ENCODE results near the gene INPP5K. TPM values are rescaled to one million over a fixed set of nuclear protein-coding genes. Genes with fewer than 3 reads are reported as not detected.

The INPP5K gene
- total RNA-seq, 2 experiments from 2014 or later, result 52.4 to 58.1 TPM

- DNase-seq, result no peak
- Mint-ChIP-seq H3K27me3 (peaks cover 2% of the 10 kb centered on the region), H3K9me3 (no peaks in the 10 kb centered on the region), H3K27ac (no peak overlapping the region), H3K36me3 (ENCODE audit: low read depth) (peaks cover 7% of the 10 kb centered on the region), H3K4me3 (no peak overlapping the region), H3K4me1 (peaks cover 20% of the 10 kb centered on the region)
- ChIA-PET CTCF (no interaction called here), POLR2A (interaction anchor here (0.9 to 1.5 kb wide), 3 partner anchors 9 to 14 kb away, joined by 3 to 6 read pairs (median 3); no protein-coding TSS in a partner anchor)
Observed at GRCh38 chr17:1495265-1495989, 21.0 kb downstream of the INPP5K start.

- H3K36me3 Mint-ChIP-seq (ENCODE audit: low read depth), result peaks cover 7% of the 10 kb centered on the region
- CTCF ChIA-PET, result no interaction called here
- H3K27me3 Mint-ChIP-seq, result peaks cover 2% of the 10 kb centered on the region
- H3K27ac Mint-ChIP-seq, result no peak overlapping the region
- POLR2A ChIA-PET, result interaction anchor here (0.9 to 1.5 kb wide), 3 partner anchors 10 to 15 kb away, joined by 3 to 6 read pairs (median 3); no protein-coding TSS in a partner anchor
- H3K4me1 Mint-ChIP-seq, result peaks cover 23% of the 10 kb centered on the region
- DNase-seq, result no peak
- no peak overlapping the region for H3K4me3 Mint-ChIP-seq
- H3K9me3 Mint-ChIP-seq, result no peaks in the 10 kb centered on the region
Observed at GRCh38 chr17:1494736-1495253, 21.6 kb downstream of the INPP5K start.

GRCh38 chr17:1494203-1494602, 22.2 kb downstream of the INPP5K start:
- POLR2A ChIA-PET, result interaction anchor here (1.1 to 2.0 kb wide), 2 partner anchors 15 to 17 kb away, joined by 3 to 5 read pairs; no protein-coding TSS in a partner anchor

GRCh38 chr17:1493291-1493980, 23.0 kb downstream of the INPP5K start:
- ChIA-PET POLR2A (interaction anchor here (0.5 to 2.1 kb wide), 4 partner anchors 18 to 55 kb away, joined by 3 to 15 read pairs (median 8); partner anchors contain the start of genes CRK and INPP5K), CTCF (no interaction called here)
- Mint-ChIP-seq H3K36me3 (ENCODE audit: low read depth) (peaks cover 7% of the 10 kb centered on the region), H3K4me3 (no peak overlapping the region), H3K27ac (no peak overlapping the region), H3K27me3 (peaks cover 2% of the 10 kb centered on the region), H3K9me3 (no peaks in the 10 kb centered on the region), H3K4me1 (peaks cover 28% of the 10 kb centered on the region)
- DNase-seq, result no peak

More at GRCh38 chr17:1494203-1494602, 22.2 kb downstream of the INPP5K start:
- DNase-seq, result no peak
- CTCF ChIA-PET, result no interaction called here
- H3K27ac Mint-ChIP-seq, result no peak overlapping the region
- H3K9me3 Mint-ChIP-seq, result no peaks in the 10 kb centered on the region
- H3K27me3 Mint-ChIP-seq, result peaks cover 2% of the 10 kb centered on the region
- no peak overlapping the region for H3K4me3 Mint-ChIP-seq
- peaks cover 26% of the 10 kb centered on the region for H3K4me1 Mint-ChIP-seq
- H3K36me3 Mint-ChIP-seq (ENCODE audit: low read depth), result peaks cover 7% of the 10 kb centered on the region

- ChIA-PET CTCF (no interaction called here), POLR2A (interaction anchor here (1.2 to 2.1 kb wide), 4 partner anchors 11 to 37 kb away, joined by 3 to 15 read pairs (median 8); partner anchors contain the start of genes CRK and INPP5K)
- peaks cover 33% of the 10 kb centered on the region for H3K4me1 Mint-ChIP-seq
- H3K27ac Mint-ChIP-seq, result peak within 1 kb of the TSS; percentile 74
- peaks cover 7% of the 10 kb centered on the region for H3K36me3 Mint-ChIP-seq (ENCODE audit: low read depth)
- peak within 1 kb of the TSS; percentile 81 for H3K4me3 Mint-ChIP-seq
- no peaks in the 10 kb centered on the region for H3K9me3 Mint-ChIP-seq
- no peak for DNase-seq
- H3K27me3 Mint-ChIP-seq, result peaks cover 2% of the 10 kb centered on the region
Observed at GRCh38 chr17:1492249-1493206, 23.9 kb downstream of the INPP5K start, which contains the start of gene MYO1C. MYO1C (minus strand) TSS chr17:1492686; CDS start chr17:1492487, 199 bp downstream.

- Mint-ChIP-seq H3K27ac (peak overlapping the region; percentile 74), H3K36me3 (ENCODE audit: low read depth) (peaks cover 10% of the 10 kb centered on the region), H3K4me3 (peak overlapping the region; percentile 85), H3K9me3 (no peaks in the 10 kb centered on the region), H3K4me1 (peaks cover 39% of the 10 kb centered on the region), H3K27me3 (peaks cover 2% of the 10 kb centered on the region)
- DNase-seq, result peak; percentile 56
- CTCF ChIA-PET, result no interaction called here
- POLR2A ChIA-PET, result interaction anchor here (1.2 to 2.1 kb wide), 4 partner anchors 12 to 36 kb away, joined by 3 to 15 read pairs (median 6); partner anchors contain the start of genes CRK and INPP5K
Observed at GRCh38 chr17:1491443-1492248, 24.8 kb downstream of the INPP5K start.

- H3K36me3 Mint-ChIP-seq (ENCODE audit: low read depth), result peaks cover 10% of the 10 kb centered on the region
- H3K27me3 Mint-ChIP-seq, result peaks cover 2% of the 10 kb centered on the region
- peak; percentile 76 for DNase-seq
- no peaks in the 10 kb centered on the region for H3K9me3 Mint-ChIP-seq
- H3K27ac Mint-ChIP-seq, result peak overlapping the region; percentile 69
- H3K4me3 Mint-ChIP-seq, result peak overlapping the region; percentile 85
- ChIA-PET POLR2A (interaction anchor here (1.4 kb wide), 1 partner anchor 25 kb away, joined by 3 read pairs; no protein-coding TSS in a partner anchor), CTCF (no interaction called here)
- H3K4me1 Mint-ChIP-seq, result peaks cover 40% of the 10 kb centered on the region
Observed at GRCh38 chr17:1490643-1491442, 25.6 kb downstream of the INPP5K start.

GRCh38 chr17:1488826-1489270, 27.6 kb downstream of the INPP5K start:
- Mint-ChIP-seq H3K9me3 (no peaks in the 10 kb centered on the region), H3K4me3 (peak overlapping the region; percentile 37), H3K4me1 (peaks cover 50% of the 10 kb centered on the region), H3K27me3 (peaks cover 2% of the 10 kb centered on the region), H3K36me3 (ENCODE audit: low read depth) (peaks cover 6% of the 10 kb centered on the region), H3K27ac (peak overlapping the region; percentile 58)
- ChIA-PET POLR2A (interaction anchor here (2.0 to 3.9 kb wide), 2 partner anchors 27 to 89 kb away, joined by 7 to 34 read pairs; partner anchors contain the start of genes INPP5K and YWHAE), CTCF (interaction anchor here (0.5 to 1.0 kb wide), 2 partner anchors 89 to 195 kb away, joined by 4 to 5 read pairs; partner anchors contain the start of gene YWHAE)
- no peak for DNase-seq

GRCh38 chr17:1487939-1488825, 28.2 kb downstream of the INPP5K start:
- POLR2A ChIA-PET, result interaction anchor here (0.7 to 3.9 kb wide), 13 partner anchors 8 to 127 kb away, joined by 3 to 34 read pairs (median 3); partner anchors contain the start of genes CRK, INPP5K and YWHAE
- CTCF ChIA-PET, result interaction anchor here (0.5 to 1.3 kb wide), 5 partner anchors 10 to 194 kb away, joined by 3 to 5 read pairs (median 4); partner anchors contain the start of gene YWHAE
- peak overlapping the region; percentile 77 for H3K4me3 Mint-ChIP-seq
- no peaks in the 10 kb centered on the region for H3K9me3 Mint-ChIP-seq
- H3K27ac Mint-ChIP-seq, result peak overlapping the region; percentile 75
- peaks cover 2% of the 10 kb centered on the region for H3K27me3 Mint-ChIP-seq
- peak; percentile 79 for DNase-seq
- peaks cover 9% of the 10 kb centered on the region for H3K36me3 Mint-ChIP-seq (ENCODE audit: low read depth)
- peaks cover 51% of the 10 kb centered on the region for H3K4me1 Mint-ChIP-seq

All from activated CD4-positive, alpha-beta memory T cell treated with anti-CD3 and anti-CD28 coated beads, Interleukin-2, amount 10 ng/mL, durations not matched to agents 7 days and 5 days (primary cell).